GM21619 (cell line): Measurements from ENCODE around the gene ZBTB24.

Source experiments
- ATAC-seq: cut with Tn5 transposase; IDR thresholded peaks from one replicate; pipeline ENCODE4 v1.9.1; 2021; ENCODE audit not compliant: unreplicated experiment

ZBTB24 gene

GRCh38 chr6:109429496-109429895, 53.5 kb downstream of the ZBTB24 start:
- no peak for ATAC-seq

GRCh38 chr6:109428889-109429477, 54.0 kb downstream of the ZBTB24 start:
- no peak for ATAC-seq

GRCh38 chr6:109424946-109425345, 58.1 kb downstream of the ZBTB24 start:
- ATAC-seq, result no peak

- ATAC-seq, result no peak
Measured at GRCh38 chr6:109421184-109421583, 61.8 kb downstream of the ZBTB24 start.

GRCh38 chr6:109420751-109421150, 62.3 kb downstream of the ZBTB24 start:
- no peak for ATAC-seq

GRCh38 chr6:109417646-109418045, 65.4 kb downstream of the ZBTB24 start:
- ATAC-seq, result no peak
